H1 (cell line): ENCODE results near the gene MTCH1. TPM values are rescaled to one million over a fixed set of nuclear protein-coding genes. Genes with fewer than 3 reads are reported as not detected.

Source experiments
- CTCF ChIA-PET: fragments of 300-600 bp; sonication (Branson Sonifier 250); formaldehyde crosslinking; loops from one replicate; lab custom pipeline; 2021; ENCODE audit not compliant: partially characterized antibody; lab: Charles Lee
- POLR2A ChIA-PET: fragments of 300-600 bp; sonication (Branson Sonifier 250); formaldehyde crosslinking; loops from one replicate; lab custom pipeline; 2021; ENCODE audit warnings: inconsistent platforms; ENCODE audit not compliant: partially characterized antibody; lab: Charles Lee
- DNase-seq, 2 experiments: peaks; one replicate each; pipeline versions ENCODE4 v3.0.0 to v3.0.0-alpha.2; 2010 to 2022; ENCODE audit warnings: low spot score in 2 of 2, low read depth in 1 of 2, mixed read lengths in 1 of 2
- FAIRE-seq: peaks from 2 replicates; lab custom pipeline; 2011; peaks lifted over from hg19 to GRCh38; lab: Jason Lieb, UNC
- H2AFZ ChIP-seq: 2 replicates; pipeline ENCODE4 v1.8.1; 2012; ENCODE audit warnings: low read length, inconsistent platforms
- H2AK5ac ChIP-seq: 2 replicates; pipeline ENCODE4 v1.6.1; 2013; ENCODE audit warnings: low read depth, low read length
- H2BK120ac ChIP-seq: replicated peaks from 2 replicates; pipeline ENCODE3; 2013; ENCODE audit warnings: low read depth, low read length, inconsistent platforms
- H2BK12ac ChIP-seq: 2 replicates; pipeline ENCODE4 v1.6.1; 2013; ENCODE audit warnings: low read depth, low read length
- H2BK15ac ChIP-seq: 2 replicates; pipeline ENCODE4 v1.6.1; 2013; ENCODE audit warnings: low read length
- H2BK20ac ChIP-seq: 2 replicates; pipeline ENCODE4 v1.6.1; 2013; ENCODE audit warnings: low read length
- H2BK5ac ChIP-seq: 2 replicates; pipeline ENCODE4 v1.6.1; 2013; ENCODE audit warnings: low read depth, low read length
- H3K14ac ChIP-seq: 2 replicates; pipeline ENCODE4 v1.6.1; 2013; ENCODE audit warnings: inconsistent platforms; ENCODE audit not compliant: insufficient read length
- H3K18ac ChIP-seq: 2 replicates; pipeline ENCODE4 v1.6.1; 2013; ENCODE audit warnings: low read length; ENCODE audit errors: extremely low read depth
- H3K23ac ChIP-seq: 2 replicates; pipeline ENCODE4 v1.6.1; 2013; ENCODE audit warnings: inconsistent platforms; ENCODE audit not compliant: insufficient read length
- H3K23me2 ChIP-seq: 2 replicates; pipeline ENCODE4 v1.6.1; 2013; ENCODE audit warnings: low read depth, low read length
- H3K27ac ChIP-seq: 2 replicates; pipeline ENCODE4 v1.6.1; 2011; ENCODE audit warnings: low read depth, low read length, inconsistent platforms
- H3K27me3 ChIP-seq, 4 experiments: replicated peaks in 1 of 4; 1 replicate in 1 of 4; 2 replicates in 3 of 4; pipeline versions ENCODE4 v1.6.1 to v1.8.1; 2011 to 2013; ENCODE audit warnings: low read length in 3 of 4, mild to moderate bottlenecking in 3 of 4, inconsistent platforms in 2 of 4, mixed read lengths in 2 of 4, moderate library complexity in 1 of 4; ENCODE audit not compliant: control insufficient read depth in 3 of 4, insufficient read depth in 3 of 4; ENCODE audit errors: extremely low read depth in 1 of 4
- H3K36me3 ChIP-seq, 4 experiments: 2 replicates each; pipeline versions ENCODE4 v1.6.1 to v1.8.1; 2011 to 2013; ENCODE audit warnings: mild to moderate bottlenecking in 4 of 4, low read length in 3 of 4, moderate library complexity in 2 of 4, control low read depth in 1 of 4, inconsistent platforms in 1 of 4; ENCODE audit not compliant: insufficient read depth in 4 of 4, control insufficient read depth in 2 of 4
- H3K4ac ChIP-seq: replicated peaks from 2 replicates; pipeline ENCODE3; 2013; ENCODE audit warnings: low read length, low read depth, mixed read lengths, inconsistent platforms; ENCODE audit not compliant: insufficient read length
- H3K4me1 ChIP-seq, 4 experiments: replicated peaks in 1 of 4; 1 replicate in 1 of 4; 2 replicates in 3 of 4; pipeline versions ENCODE4 v1.6.1 to v1.8.1; 2011 to 2013; ENCODE audit warnings: low read length in 3 of 4, inconsistent platforms in 2 of 4, mixed read lengths in 1 of 4; ENCODE audit not compliant: insufficient read depth in 4 of 4, control insufficient read depth in 3 of 4
- H3K4me2 ChIP-seq, 2 experiments: 2 replicates each; pipeline versions ENCODE4 v1.6.1 to v1.8.1; 2011 to 2013; ENCODE audit warnings: low read depth in 2 of 2, low read length in 2 of 2, control low read depth in 1 of 2, inconsistent platforms in 1 of 2, mild to moderate bottlenecking in 1 of 2; ENCODE audit not compliant: insufficient read depth in 1 of 2
- H3K4me3 ChIP-seq, 4 experiments: fragments of 200-600, 300-600 bp in 1 of 4; sonication (generic), shearing (Covaris generic), sonication (Bioruptor Twin) in 1 of 4; 2 replicates each; pipeline versions ENCODE4 v1.5.1 to v1.8.1; 2011 to 2016; ENCODE audit warnings: low read length in 4 of 4, low read depth in 3 of 4, control low read depth in 2 of 4, inconsistent platforms in 2 of 4, mild to moderate bottlenecking in 2 of 4, mixed read lengths in 1 of 4, moderate library complexity in 1 of 4; ENCODE audit not compliant: insufficient read depth in 2 of 4; ENCODE audit errors: extremely low read depth in 1 of 4
- H3K56ac ChIP-seq: replicated peaks from 2 replicates; pipeline ENCODE3; 2013; ENCODE audit warnings: low read depth, mild to moderate bottlenecking, mixed read lengths, low read length, inconsistent platforms; ENCODE audit not compliant: insufficient read length
- H3K79me1 ChIP-seq: 2 replicates; pipeline ENCODE4 v1.6.1; 2013; ENCODE audit warnings: low read depth, low read length, control low read depth
- H3K79me2 ChIP-seq, 2 experiments: 2 replicates each; pipeline versions ENCODE4 v1.6.1 to v1.8.1; 2012 to 2013; ENCODE audit warnings: low read length in 2 of 2, mild to moderate bottlenecking in 2 of 2, inconsistent platforms in 1 of 2; ENCODE audit not compliant: insufficient read depth in 2 of 2, control insufficient read depth in 1 of 2
- H3K9ac ChIP-seq, 4 experiments: replicated peaks in 1 of 4; 1 replicate in 1 of 4; 2 replicates in 3 of 4; pipeline versions ENCODE4 v1.6.1 to v1.8.1; 2011 to 2013; ENCODE audit warnings: low read depth in 3 of 4, low read length in 3 of 4, control low read depth in 2 of 4, mild to moderate bottlenecking in 2 of 4, moderate library complexity in 2 of 4, inconsistent platforms in 1 of 4; ENCODE audit errors: extremely low read depth in 1 of 4
- H3K9me3 ChIP-seq, 2 experiments: 2 replicates each; pipeline versions ENCODE4 v1.6.1 to v1.8.1; 2012 to 2013; ENCODE audit warnings: mild to moderate bottlenecking in 2 of 2, moderate library complexity in 2 of 2, control low read depth in 1 of 2, inconsistent platforms in 1 of 2, low read depth in 1 of 2, low read length in 1 of 2, mixed read lengths in 1 of 2; ENCODE audit not compliant: insufficient read depth in 2 of 2
- H4K20me1 ChIP-seq, 2 experiments: replicated peaks in 1 of 2; 2 replicates each; pipeline versions ENCODE3 to v1.8.1; 2011 to 2013; ENCODE audit warnings: inconsistent platforms in 2 of 2, low read length in 2 of 2, mild to moderate bottlenecking in 1 of 2; ENCODE audit not compliant: insufficient read depth in 2 of 2, control insufficient read depth in 1 of 2
- H4K5ac ChIP-seq: 2 replicates; pipeline ENCODE4 v1.6.1; 2013; ENCODE audit warnings: low read length, low read depth, mixed read lengths, inconsistent platforms; ENCODE audit not compliant: insufficient read length
- H4K8ac ChIP-seq: 2 replicates; pipeline ENCODE4 v1.8.0; 2013; ENCODE audit warnings: mild to moderate bottlenecking, moderate library complexity, low read length, inconsistent platforms; ENCODE audit not compliant: insufficient read depth; ENCODE audit errors: extremely low read depth
- H4K91ac ChIP-seq: replicated peaks from 2 replicates; pipeline ENCODE3; 2013; ENCODE audit warnings: low read length, mixed read lengths, inconsistent platforms; ENCODE audit not compliant: insufficient read length
- EZH2 ChIP-seq: fragments of 200-600 bp; sonication (generic); IDR thresholded peaks from 2 replicates; pipeline ENCODE4 v1.7.1; 2012; ENCODE audit warnings: low read depth, mild to moderate bottlenecking, moderate library complexity, low read length, inconsistent platforms; ENCODE audit not compliant: severe bottlenecking
- FOSL1 ChIP-seq: IDR thresholded peaks from 2 replicates; pipeline ENCODE4 v1.6.1; 2011; ENCODE audit warnings: mild to moderate bottlenecking, low read depth, low read length, moderate library complexity; ENCODE audit not compliant: insufficient read depth
- KDM1A ChIP-seq: fragments of 200-600, 300-600 bp; sonication (generic); IDR thresholded peaks from 2 replicates; pipeline ENCODE4 v1.7.1; 2016; ENCODE audit warnings: mild to moderate bottlenecking, low read length, borderline replicate concordance
- TBP ChIP-seq: IDR thresholded peaks from 2 replicates; pipeline ENCODE4 v1.6.1; 2011; ENCODE audit warnings: low read depth, low read length, improper control_type of control experiment
- ZNF274 ChIP-seq: IDR thresholded peaks from 2 replicates; pipeline ENCODE4 v1.7.0; 2012; ENCODE audit warnings: low read length, borderline replicate concordance; ENCODE audit errors: extremely low read depth
- WGBS, 2 experiments: shearing (Covaris generic) in 1 of 2; methylation state at CpG; one replicate each; pipeline versions ENCODE4 v1.1.6 to v1.1.7; 2013 to 2015; ENCODE audit warnings: low lambda C conversion rate in 2 of 2, mixed read lengths in 2 of 2, inconsistent platforms in 1 of 2, low coverage in 1 of 2, missing lambda C conversion rate in 1 of 2; ENCODE audit not compliant: insufficient replicate concordance in 2 of 2, insufficient coverage in 1 of 2, insufficient read length in 1 of 2; ENCODE audit errors: extremely low coverage in 1 of 2, missing lambda C conversion rate in 1 of 2; 5-methylcytosine and 5-hydroxymethylcytosine counted together
- polyA plus RNA-seq, 7 experiments: library from polyadenylated mRNA; depleted of rRNA in 3 of 7; stranded (reverse) in 5 of 7; unstranded in 2 of 7; fragments of >200 nt in 5 of 7; fragments of 200-250 nt in 2 of 7; gene quantifications; 1 replicate in 5 of 7; 2 replicates in 1 of 7; 4 replicates in 1 of 7; pipeline versions ENCODE4 v1.2.1 to v1.2.3, GENCODE V29; 2011 to 2013; ENCODE audit warnings: missing spikeins in 2 of 7, mixed read lengths in 2 of 7
- total RNA-seq: library from RNA; stranded (reverse); fragmentation: NEBNext Ultra II Directional; extraction: Animal tissue kit (Norgen Biotek cat#: 25700); gene quantifications from 2 replicates; pipeline ENCODE4 v1.2.1, GENCODE V29; 2021

Gene MTCH1
- total and polyA plus RNA-seq, 2 of the 8 experiments (the other 6 are each of a cell fraction or from before 2014, with no cell fraction given): 169 to 214 TPM

- Histone ChIP-seq H2BK15ac (peak within 1 kb of the TSS; percentile 74; the same call in 1 of the 2 replicates), H4K5ac (no peak within 1 kb of the TSS), H3K14ac (no peak within 1 kb of the TSS), H3K4me2 (no peak within 1 kb of the TSS), H3K18ac (no peak within 1 kb of the TSS), H3K23ac (no peak within 1 kb of the TSS), H4K8ac (no peak within 1 kb of the TSS), H3K36me3 (no peaks in the 10 kb centered on the region), H2AFZ (no peak within 1 kb of the TSS), H3K9me3 (no peaks in the 10 kb centered on the region), H3K27me3 (no peaks in the 10 kb centered on the region), H3K27ac (no peak within 1 kb of the TSS), H2AK5ac (no peak within 1 kb of the TSS), H3K4ac (no peak within 1 kb of the TSS), H3K4me1 (peaks cover 0 to 8% (median 3%) of the 10 kb centered on the region in 4 experiments; a peak in 4 of 7 replicates), H2BK20ac (no peak within 1 kb of the TSS), H2BK5ac (peak within 1 kb of the TSS; percentile 40; the same call in 1 of the 2 replicates), H3K79me1 (no peaks in the 10 kb centered on the region), H4K91ac (peak within 1 kb of the TSS; percentile 55), H3K79me2 (no peaks in the 10 kb centered on the region), H4K20me1 (no peaks in the 10 kb centered on the region), H2BK120ac (no peak within 1 kb of the TSS), H2BK12ac (no peak within 1 kb of the TSS), H3K23me2 (no peaks in the 10 kb centered on the region), H3K56ac (no peak within 1 kb of the TSS), H3K9ac (no peak within 1 kb of the TSS), H3K4me3 (no peak within 1 kb of the TSS)
- WGBS, 2 experiments: 82% methylated on average over 13 of the region's 14 CpGs; no CpG with 5 or more reads in 1 of the 2 experiments
- POLR2A ChIA-PET: interaction anchor here (0.7 to 1.7 kb wide), 5 partner anchors 11 to 166 kb away, joined by 3 to 5 read pairs (median 3); no protein-coding TSS in a partner anchor
- CTCF ChIA-PET: interaction anchor here (0.7 to 5.4 kb wide), 10 partner anchors 9 to 188 kb away, joined by 3 to 41 read pairs (median 4); partner anchors contain the start of gene PPIL1
- no peak for FAIRE-seq
- DNase-seq: no peak
- no peak for TF ChIP-seq FOSL1
- TF ChIP-seq ZNF274: no peak
- no peak for TF ChIP-seq TBP
- no peak for TF ChIP-seq KDM1A
- no peak for TF ChIP-seq EZH2
Measured at GRCh38 chr6:36954262-36954931, 31.6 kb downstream of the MTCH1 start, which contains the start of gene PI16. Gene PI16 (plus strand): TSS chr6:36954738. CDS start chr6:36954761, 23 bp downstream.
